Measurements from ENCODE around the gene EXT2.

DNA sequence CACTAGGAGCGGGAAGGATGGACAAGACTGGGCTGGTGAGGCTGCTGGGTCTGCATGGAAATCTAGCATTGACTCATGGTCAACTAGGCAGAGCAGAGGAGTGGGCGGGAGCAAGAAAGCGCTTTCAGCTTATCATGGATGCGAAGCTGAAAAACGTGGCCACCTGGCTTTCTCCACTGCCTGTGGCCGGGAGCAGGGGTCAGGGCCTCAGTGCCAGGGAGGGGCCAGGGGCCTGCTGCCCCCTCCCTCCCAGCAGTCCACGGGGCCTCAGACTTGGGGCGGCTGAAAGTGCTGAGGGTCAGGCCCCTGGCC, 168.9 kb downstream of the EXT2 start:
- TF ChIP-seq, protein P1, sequence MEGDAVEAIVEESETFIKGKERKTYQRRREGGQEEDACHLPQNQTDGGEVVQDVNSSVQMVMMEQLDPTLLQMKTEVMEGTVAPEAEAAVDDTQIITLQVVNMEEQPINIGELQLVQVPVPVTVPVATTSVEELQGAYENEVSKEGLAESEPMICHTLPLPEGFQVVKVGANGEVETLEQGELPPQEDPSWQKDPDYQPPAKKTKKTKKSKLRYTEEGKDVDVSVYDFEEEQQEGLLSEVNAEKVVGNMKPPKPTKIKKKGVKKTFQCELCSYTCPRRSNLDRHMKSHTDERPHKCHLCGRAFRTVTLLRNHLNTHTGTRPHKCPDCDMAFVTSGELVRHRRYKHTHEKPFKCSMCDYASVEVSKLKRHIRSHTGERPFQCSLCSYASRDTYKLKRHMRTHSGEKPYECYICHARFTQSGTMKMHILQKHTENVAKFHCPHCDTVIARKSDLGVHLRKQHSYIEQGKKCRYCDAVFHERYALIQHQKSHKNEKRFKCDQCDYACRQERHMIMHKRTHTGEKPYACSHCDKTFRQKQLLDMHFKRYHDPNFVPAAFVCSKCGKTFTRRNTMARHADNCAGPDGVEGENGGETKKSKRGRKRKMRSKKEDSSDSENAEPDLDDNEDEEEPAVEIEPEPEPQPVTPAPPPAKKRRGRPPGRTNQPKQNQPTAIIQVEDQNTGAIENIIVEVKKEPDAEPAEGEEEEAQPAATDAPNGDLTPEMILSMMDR (conservative IDR thresholded peaks at IDR 0.05): no peak
- no peak for TF ChIP-seq ZFX (IDR thresholded peaks at IDR 0.05)

Measured in C4-2B (cell line).